Hematopoietic multipotent progenitor cell treated with erythropoietin and hydrocortisone succinate and interleukin-3 and kit ligand, for 17 days (in vitro differentiated cells): ENCODE data around the gene FSTL5.

ENCODE experiments used
- DNase-seq: peaks from one replicate; pipeline ENCODE4 v3.0.0-alpha.2; 2015; ENCODE audit warnings: low spot score

The FSTL5 gene

DNA sequence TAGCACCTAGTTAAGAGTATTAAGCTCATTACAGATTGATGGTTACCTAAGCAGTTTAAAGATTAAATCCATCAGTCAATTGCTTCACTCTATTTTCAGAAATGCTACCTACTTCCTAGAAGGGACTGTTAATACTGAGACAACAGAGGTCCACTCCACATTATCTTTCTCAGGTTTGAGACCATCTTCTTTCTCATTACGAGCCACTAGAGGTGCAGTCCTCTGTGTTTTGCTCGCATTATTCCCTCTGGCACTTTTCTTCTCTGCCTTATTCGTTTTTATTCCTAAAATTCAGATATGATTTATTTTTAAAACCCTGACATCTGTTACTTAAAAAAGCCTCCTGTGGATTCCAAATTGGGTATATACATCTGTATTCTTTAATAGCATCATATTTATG, 459.1 kb downstream of the FSTL5 start:
- no peak for DNase-seq

DNA sequence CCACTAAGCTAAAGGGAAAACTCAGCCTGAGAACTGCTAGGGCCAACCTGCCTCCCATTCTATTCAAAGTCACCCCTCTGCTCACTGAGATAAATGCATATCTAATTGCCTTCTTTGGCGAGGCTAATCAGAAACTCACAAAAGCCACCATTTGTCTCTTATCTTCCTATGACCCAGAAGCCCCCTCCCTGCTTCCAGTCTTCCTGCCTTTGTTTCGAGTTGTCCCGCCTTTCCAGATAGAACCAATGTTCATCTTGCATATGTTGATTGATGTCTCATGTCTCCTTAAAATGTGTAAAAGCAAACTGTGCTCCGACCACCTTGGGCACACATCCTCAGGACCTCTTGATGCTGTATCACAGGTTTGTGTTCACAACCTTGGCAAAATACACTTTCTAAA, 459.8 kb downstream of the FSTL5 start:
- DNase-seq = no peak

DNA sequence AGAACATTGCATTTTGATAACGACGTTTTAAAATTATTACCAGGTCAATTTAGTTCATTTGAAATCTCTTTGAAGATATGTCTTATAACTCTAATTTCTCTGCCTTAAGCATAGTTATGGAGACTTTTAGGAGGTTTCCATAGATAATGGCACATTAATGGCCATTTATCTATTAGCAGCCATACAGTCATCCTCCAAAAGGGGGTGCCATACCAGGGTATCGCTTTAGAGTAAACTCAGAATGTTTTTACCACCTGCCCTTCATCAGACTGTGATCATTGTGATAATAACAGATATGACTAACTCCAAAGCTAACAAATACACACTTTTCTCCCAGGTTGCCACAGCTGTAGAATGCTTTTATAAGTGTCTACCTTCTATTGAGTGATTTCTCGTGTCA, 461.5 kb downstream of the FSTL5 start:
- no peak for DNase-seq

DNA sequence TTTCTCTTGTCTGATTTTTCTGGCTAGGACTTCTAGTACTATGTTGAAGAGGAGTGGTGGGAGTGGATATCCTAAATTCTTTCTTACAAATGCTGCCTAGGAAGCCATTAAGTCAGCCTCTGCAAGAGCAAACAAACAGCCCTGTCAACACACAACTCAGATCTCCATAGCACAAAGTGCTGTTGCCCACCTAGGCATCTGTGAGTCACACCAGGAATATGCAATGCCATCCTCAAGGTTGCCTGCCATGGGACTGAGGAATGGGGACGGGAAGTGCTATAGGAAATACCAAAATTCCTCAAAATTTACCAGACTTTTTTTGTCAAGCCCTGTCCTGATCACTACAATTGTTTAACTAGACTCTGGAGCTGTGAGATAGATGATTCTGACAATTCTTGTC, 466.9 kb downstream of the FSTL5 start:
- no peak for DNase-seq

DNA sequence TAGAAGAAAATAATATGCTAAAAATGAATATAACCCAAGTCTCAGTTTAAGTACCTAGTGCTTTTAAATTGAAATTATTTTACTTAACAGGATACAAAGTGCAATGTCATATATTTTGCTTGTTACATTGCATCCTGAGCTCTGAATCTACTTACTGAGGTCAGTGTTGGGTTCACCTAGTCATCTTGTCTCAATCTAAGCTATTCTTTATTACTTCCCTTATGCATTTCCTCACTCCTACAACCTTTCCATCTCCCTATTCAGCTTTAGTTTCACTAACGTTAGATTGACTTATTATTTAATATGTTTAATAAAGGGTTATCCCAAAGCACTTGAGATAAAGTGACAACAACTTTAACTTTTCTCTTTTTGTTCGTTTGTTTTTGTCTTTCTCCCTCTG, 483.7 kb downstream of the FSTL5 start:
- DNase-seq = no peak

DNA sequence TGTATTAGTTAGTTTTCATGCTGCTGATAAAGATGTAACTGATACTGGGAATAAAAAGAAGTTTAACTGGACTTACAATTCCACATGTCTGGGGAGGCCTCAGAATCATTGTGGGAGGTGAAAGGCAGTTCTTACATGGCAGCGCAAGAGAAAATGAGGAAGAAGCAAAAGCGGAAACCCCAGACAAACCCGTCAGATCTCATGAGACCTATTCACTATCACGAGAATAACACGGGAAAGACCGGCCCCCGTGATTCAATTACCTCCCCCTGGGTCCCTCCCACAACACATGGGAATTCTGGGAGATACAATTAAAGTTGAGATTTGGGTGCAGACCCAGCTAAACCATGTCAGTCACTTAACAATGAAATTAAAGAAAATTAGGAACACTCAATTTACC, 499.1 kb downstream of the FSTL5 start:
- no peak for DNase-seq

DNA sequence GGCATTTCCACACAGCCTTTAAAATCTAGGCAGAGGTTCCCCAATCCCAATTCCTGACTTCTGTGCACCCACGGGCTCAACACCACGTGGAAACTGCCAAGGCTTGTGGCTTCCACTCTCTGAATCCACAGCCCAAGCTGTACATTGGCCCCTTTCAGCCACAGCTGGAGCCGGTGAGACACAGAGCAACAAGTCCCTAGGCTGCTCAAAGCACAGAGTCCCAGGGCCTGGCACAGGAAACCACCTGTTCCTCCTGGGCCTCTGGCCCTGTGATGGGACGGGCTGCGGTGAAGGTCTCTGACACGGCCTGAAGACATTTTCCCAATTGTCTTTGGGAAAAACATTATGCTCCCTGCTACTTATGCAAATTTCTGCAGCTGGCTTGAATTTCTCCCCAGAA, 500.0 kb downstream of the FSTL5 start:
- DNase-seq = no peak

DNA sequence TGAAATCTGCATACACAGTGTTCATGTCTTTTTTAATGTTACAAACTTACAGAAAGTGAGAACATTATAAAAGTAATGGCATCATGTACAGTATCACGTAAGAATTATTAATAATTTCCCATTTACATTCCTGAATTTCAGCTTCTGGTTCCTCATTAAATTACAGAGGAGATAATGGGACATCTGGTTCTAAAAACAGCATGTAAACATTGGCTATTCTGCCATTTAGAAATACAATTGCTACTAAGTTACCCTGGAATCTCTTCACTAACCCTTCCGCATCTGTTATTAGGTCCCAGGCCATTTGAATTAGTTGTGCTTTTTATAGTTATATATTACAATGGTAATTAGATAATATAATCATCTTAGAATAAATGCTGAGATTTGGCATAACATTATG, 505.1 kb downstream of the FSTL5 start:
- DNase-seq = no peak

DNA sequence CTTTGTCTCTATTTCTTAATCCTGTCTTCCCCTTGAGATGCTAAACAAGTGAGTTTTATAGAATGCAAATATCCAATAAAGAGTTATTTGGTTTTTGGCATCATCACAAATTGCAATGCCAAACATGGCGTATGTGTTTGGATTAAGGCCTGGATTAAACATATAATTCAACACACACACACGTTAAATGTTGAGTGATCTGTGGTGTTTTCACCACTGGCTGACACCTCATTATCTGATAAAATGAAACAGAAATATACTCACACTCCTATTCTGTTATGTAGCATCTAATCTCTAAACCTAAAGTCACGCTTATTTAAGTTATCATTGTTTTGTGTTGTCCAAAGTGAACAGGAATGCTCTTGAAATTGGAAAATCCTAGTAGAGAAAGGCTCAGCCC, 506.2 kb downstream of the FSTL5 start:
- no peak for DNase-seq

DNA sequence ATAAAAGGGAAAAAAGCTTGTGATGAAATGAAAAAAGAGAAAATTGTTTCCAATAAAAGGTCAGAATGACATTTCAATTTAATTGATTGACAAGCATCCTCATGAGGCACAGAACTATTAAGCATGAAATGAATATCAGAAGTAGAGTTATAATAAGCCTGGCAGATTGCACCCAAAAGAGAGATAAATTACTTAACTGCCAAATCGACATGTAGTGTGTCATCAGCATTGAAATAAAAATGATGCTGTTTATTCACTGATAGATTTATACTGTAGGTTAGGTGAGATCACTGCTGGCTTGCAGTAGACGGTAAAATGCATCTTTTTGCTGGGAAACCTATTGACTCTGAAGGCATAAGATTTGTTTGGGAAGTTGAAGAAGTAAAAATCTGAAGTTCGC, 507.2 kb downstream of the FSTL5 start:
- no peak for DNase-seq

DNA sequence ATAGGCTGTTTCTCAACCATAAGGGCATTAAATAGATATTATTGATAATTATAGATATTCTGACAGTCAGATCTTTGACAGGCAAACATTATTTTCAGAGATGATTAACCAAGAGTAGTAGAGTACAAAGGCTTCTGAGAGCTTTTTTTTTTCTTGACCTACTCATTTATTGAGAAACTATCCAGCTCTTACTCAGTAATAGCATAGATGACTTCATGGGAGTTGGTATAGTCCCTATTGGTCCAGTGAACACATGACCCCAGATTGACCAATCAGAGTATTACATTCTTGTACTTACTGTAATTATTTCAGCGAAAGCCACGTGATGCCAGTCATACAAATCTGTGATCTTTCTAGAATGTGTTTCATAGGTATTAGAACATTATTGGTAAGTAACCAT, 508.7 kb downstream of the FSTL5 start:
- no peak for DNase-seq

DNA sequence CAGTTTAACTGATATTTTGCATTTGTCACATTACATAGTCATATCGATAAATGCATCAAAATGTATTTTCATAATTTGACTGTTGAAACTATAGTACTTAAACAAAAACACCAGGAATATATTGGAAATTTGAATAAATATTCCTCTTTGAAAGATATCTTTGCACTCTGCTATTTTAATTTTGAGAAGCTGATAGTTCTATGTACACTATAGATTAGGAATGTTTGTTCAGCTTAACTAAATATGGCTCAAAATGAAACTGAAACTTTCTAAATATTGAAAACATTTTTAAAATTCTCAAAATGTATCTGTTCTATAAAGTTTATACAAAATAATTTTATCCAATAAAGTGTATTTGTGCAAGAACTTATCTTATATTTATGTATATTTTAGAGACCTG, 510.1 kb downstream of the FSTL5 start:
- DNase-seq = no peak

DNA sequence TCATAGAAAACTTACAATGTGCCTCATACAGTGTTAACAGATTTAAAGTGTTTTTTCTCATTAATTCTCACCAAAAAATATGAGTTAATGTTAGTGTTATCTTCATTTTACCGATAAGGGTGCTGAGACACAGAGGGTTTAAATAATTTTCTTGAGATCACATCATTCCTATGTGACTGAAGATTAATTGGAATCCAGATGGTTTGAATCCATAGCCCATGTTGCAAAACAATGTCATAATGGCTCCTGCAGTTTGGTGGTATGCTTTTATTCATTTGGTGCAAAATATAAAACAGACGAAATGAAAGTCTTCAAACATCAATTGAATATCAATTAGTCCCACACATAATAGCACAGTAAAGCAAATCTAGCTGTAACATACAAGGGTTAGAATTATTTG, 512.2 kb downstream of the FSTL5 start:
- no peak for DNase-seq

DNA sequence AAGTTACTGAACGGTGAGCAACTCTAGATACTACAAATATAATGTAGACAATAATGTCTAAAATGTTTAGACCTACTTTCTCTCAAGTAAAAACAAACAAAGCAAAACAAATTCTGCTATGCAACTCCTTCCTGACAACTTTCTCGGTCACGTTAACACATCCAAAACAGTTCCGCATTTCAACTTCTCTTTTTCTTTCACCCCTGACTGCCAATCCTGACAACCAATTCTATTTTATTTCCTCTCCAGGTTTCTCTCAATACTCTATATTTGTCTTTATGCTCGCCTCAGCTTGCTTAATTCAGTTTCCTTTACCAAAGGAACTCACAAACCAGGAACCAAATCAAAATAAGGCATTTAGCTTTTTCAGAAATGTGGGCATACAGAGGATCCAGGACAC, 513.0 kb downstream of the FSTL5 start:
- DNase-seq = no peak

DNA sequence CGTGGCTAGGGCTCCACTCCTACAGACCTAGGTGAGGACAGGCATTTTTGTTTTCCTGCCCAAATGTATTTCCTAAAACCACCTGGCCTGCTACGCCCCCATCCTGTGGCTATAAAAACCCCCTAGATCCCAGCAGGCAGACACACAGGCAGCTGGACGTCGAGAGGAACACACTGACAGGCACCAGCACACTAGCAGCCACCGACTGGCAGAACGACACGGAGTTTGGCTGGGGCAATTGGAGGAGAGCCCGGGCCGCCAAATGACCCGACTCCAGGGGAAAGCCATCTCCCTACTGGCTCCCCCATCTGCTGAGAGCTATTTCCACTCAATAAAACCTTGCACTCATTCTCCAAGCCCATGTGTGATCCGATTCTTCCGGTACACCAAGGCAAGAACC, 516.0 kb downstream of the FSTL5 start:
- no peak for DNase-seq

DNA sequence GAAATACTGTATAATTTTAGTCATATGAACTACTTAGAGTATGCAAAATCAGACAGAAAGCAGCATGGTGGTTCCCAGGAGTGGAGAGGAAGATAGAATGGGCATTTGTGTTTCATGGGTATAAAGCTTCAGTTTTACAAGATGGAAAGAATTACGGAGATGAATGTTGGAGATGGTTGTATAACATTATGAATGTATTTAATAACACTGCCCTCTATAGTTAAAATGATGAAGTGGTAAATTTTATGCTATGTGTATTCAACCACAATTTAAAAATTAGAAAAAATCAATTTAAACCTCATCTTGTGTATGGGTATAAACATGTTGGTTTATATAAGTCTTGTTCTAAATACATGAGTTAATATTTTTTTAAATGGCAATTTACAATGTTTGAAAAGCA, 521.1 kb downstream of the FSTL5 start:
- no peak for DNase-seq

DNA sequence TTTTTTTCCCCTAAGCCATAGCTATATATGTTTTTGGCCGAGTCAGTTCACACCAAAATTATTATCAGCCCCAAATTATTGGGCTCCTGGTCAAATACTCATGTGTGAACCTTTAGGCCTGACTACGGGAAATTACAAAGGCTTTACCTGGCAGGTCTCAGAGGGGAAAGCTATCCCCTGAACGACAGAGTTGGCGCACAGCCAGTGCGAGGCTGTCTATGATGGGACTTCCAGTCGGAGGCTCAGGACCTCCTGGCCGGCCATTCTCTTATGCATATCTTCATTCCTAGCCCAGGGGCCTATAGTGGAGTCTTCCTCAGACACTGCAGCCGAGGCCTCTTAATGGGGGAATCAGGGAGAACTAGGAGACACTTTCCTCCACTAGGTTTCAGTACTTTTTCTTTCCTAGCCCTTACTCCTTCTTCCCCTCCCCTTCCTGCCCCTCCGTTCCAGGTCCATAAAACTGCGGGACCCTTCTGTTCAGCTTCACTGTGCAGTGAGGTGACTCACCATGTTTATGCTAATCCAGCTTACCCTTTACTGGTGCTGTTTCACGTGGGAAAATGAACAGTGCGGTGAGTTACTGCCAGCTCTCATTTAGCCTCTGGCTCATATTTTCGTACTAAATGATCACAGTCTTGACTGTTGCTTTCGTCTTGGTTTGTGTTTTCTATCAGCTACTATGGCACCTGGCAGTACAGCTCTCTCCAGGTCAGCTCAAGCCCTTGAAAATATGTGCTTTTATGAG, 533.9 kb downstream of the FSTL5 start:
- no peak for DNase-seq

DNA sequence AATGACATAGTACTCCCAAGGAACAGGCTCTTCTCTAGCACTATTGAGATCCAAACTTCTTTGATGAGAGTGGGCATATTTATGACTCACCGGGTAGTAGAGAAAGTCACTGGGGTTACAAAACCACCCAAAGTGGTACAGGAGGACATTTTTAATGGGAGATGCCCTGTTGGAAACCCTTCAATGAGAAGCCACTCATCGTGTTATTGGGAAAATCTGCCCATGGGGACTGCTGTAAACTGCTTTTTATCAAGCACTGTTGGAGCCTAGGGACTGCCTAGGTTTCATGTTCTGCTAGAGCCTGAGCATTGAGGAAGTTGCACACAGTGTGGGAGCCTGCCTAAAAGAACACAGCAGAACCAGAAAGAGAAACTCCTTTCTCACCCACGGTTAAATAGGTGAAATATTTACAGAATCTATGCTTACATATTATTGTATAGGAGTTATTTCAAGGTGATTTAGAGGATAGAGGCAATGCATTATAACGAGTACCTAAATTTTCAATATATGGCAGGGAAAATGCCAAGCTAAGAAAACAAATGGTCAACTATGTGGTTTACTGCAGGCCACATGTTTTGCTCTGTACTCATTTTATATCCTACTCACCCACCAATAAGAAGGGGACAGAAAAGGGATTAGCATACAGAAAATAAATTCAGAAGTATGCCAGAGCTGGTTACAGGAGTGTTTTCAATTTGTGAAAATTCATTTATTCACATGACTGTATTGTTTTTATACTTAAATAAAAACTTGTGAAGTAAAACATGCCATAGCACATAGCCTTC, 559.1 kb downstream of the FSTL5 start:
- no peak for DNase-seq

DNA sequence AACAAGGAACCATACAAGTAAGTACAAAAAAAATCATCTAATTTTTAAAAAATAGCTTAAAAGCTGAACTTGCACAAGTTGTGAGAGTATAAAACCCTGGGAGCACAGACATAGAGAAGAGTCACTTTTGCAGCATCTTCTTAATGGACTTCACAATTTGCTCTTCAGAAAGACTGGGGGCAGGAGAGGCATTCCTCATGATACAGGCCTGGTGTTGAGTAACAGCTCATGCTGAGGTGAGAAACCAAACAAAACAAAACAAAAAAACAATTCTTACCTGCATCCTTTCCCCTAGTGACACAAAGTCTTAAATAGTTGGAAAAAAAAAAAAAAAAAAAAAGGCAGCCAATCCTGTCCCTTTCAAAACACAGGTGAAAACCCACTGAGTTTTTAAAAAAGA, 562.8 kb downstream of the FSTL5 start:
- no peak for DNase-seq

DNA sequence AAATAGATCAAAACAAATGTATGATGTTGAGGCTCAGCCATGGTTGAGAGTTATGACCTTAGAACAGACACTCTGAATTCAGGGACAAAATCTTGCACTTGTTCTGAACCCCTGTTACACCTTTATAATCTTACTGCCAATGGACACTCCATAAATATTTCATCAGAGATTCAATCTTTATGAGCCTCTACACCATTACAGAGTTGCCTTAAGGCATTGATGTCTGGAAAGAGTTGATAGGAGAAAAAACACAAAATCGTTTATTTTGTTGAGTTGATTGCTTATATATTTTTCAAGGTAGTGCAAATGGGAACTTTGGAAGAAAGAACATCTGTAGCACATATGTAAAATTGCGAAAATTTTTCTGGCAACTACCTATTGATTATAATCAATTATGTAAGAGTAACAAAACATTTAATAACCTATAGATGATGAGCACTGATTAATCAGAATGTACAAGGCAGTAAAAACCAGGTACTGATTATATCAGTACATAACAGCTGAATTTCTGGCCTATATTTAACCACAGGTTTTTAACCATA, 568.5 kb downstream of the FSTL5 start:
- DNase-seq = no peak

DNA sequence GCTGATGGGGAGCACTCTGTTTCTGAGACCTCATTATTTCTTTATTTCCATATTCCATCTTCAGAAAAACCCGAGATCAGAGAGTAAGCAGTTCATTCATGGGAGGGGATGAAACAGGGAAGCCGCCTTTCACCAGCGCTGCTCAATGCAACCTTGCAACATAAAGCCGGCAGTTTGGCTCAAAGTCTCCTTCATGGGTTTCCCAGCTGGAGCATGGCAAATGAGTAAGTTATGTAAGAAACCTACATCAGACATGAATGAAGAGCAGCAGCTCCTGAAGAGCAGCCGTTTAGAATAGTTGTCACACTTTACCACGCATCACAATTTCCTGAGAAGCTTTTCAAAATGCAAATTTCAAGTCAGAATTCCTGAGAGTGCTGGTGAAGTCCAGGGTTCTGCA, 578.8 kb downstream of the FSTL5 start:
- no peak for DNase-seq

DNA sequence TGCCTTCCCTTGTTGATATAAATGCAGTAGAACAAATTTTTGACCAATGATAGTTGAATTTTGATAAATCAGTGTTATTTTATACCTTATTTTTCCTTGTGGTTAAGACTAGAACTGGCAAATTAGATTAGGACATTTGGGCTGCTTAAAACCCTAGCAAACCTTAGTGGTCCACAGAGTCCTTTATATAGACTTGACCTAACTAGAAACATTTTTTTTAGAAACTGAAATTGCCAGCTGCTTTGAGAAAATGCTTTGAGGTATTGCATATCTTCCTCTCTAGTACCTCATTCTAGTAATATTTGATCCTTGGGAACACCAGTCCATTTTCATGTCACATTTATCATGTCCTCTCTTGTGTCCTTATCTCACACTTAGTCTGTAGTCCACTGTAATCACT, 580.3 kb downstream of the FSTL5 start:
- no peak for DNase-seq
